ENCODE data around the gene RPRML.

Gene RPRML

GRCh38 chr17:46968896-46969295 is 10.2 kb downstream of the RPRML start:
- TF ChIP-seq CTCF (IDR thresholded peaks at IDR 0.05; ENCODE audit: borderline replicate concordance, extremely low read depth, low read length, poor library complexity, severe bottlenecking), result no peak
- no peak for TF ChIP-seq EZH2 (IDR thresholded peaks at IDR 0.05; ENCODE audit: borderline replicate concordance, low read depth, low read length, severe bottlenecking)

GRCh38 chr17:46968224-46968834 is 10.7 kb downstream of the RPRML start:
- H3K4me1 ChIP-seq (ENCODE audit: insufficient read depth, low read length), result no peaks in the 10 kb centered on the region
- H2AFZ ChIP-seq (ENCODE audit: low read depth, low read length), result no peak overlapping the region
- H3K27ac ChIP-seq (ENCODE audit: low read length), result no peak overlapping the region
- no peaks in the 10 kb centered on the region for H3K36me3 ChIP-seq (ENCODE audit: insufficient read depth, low read length)
- H4K20me1 ChIP-seq (ENCODE audit: insufficient read depth, low read length), result no peaks in the 10 kb centered on the region
- no peaks in the 10 kb centered on the region for H3K9me3 ChIP-seq (ENCODE audit: insufficient read depth, low read length, severe bottlenecking)
- TF ChIP-seq EZH2 (IDR thresholded peaks at IDR 0.05; ENCODE audit: borderline replicate concordance, low read depth, low read length, severe bottlenecking) (no peak), CTCF (IDR thresholded peaks at IDR 0.05; ENCODE audit: borderline replicate concordance, extremely low read depth, low read length, poor library complexity, severe bottlenecking) (no peak)
- H3K4me3 ChIP-seq (ENCODE audit: low read depth in 1 of 2, low read length in 2 of 2), result no peak overlapping the region
- H3K4me2 ChIP-seq (ENCODE audit: insufficient read depth, low read length), result no peak overlapping the region
- no peaks in the 10 kb centered on the region for H3K27me3 ChIP-seq (ENCODE audit: insufficient read depth, low read length, poor library complexity)
- DNase-seq (no peak), ATAC-seq (ENCODE audit: insufficient read depth, low read depth) (no peak)
- no peaks in the 10 kb centered on the region for H3K79me2 ChIP-seq (ENCODE audit: insufficient read depth, low read length)
- H3K9ac ChIP-seq (ENCODE audit: low read depth, low read length), result no peak overlapping the region

More at GRCh38 chr17:46968896-46969295, 10.2 kb downstream of the RPRML start:
- no peaks in the 10 kb centered on the region for H4K20me1 ChIP-seq (ENCODE audit: insufficient read depth, low read length)
- no peak overlapping the region for H3K27ac ChIP-seq (ENCODE audit: low read length)
- no peaks in the 10 kb centered on the region for H3K4me1 ChIP-seq (ENCODE audit: insufficient read depth, low read length)
- ATAC-seq (ENCODE audit: insufficient read depth, low read depth) (no peak), DNase-seq (no peak)
- H3K4me3 ChIP-seq (ENCODE audit: low read depth in 1 of 2, low read length in 2 of 2), result no peak overlapping the region
- H3K9me3 ChIP-seq (ENCODE audit: insufficient read depth, low read length, severe bottlenecking), result no peaks in the 10 kb centered on the region
- H2AFZ ChIP-seq (ENCODE audit: low read depth, low read length), result no peak overlapping the region
- H3K36me3 ChIP-seq (ENCODE audit: insufficient read depth, low read length), result no peaks in the 10 kb centered on the region
- H3K27me3 ChIP-seq (ENCODE audit: insufficient read depth, low read length, poor library complexity), result no peaks in the 10 kb centered on the region
- H3K4me2 ChIP-seq (ENCODE audit: insufficient read depth, low read length), result no peak overlapping the region
- H3K79me2 ChIP-seq (ENCODE audit: insufficient read depth, low read length), result no peaks in the 10 kb centered on the region
- no peak overlapping the region for H3K9ac ChIP-seq (ENCODE audit: low read depth, low read length)

GRCh38 chr17:46964315-46965265 is 14.5 kb downstream of the RPRML start:
- ATAC-seq (ENCODE audit: insufficient read depth, low read depth) (peak; percentile 71; the same call in 2 of the 3 replicates), DNase-seq (peak; percentile 45)
- Histone ChIP-seq H3K9me3 (ENCODE audit: insufficient read depth, low read length, severe bottlenecking) (no peaks in the 10 kb centered on the region), H3K4me2 (ENCODE audit: insufficient read depth, low read length) (no peak overlapping the region), H3K27ac (ENCODE audit: low read length) (no peak overlapping the region), H3K27me3 (ENCODE audit: insufficient read depth, low read length, poor library complexity) (no peaks in the 10 kb centered on the region), H3K36me3 (ENCODE audit: insufficient read depth, low read length) (no peaks in the 10 kb centered on the region), H2AFZ (ENCODE audit: low read depth, low read length) (no peak overlapping the region), H3K4me3 (ENCODE audit: low read depth in 1 of 2, low read length in 2 of 2) (no peak overlapping the region), H3K9ac (ENCODE audit: low read depth, low read length) (no peak overlapping the region), H3K4me1 (ENCODE audit: insufficient read depth, low read length) (no peaks in the 10 kb centered on the region), H3K79me2 (ENCODE audit: insufficient read depth, low read length) (no peaks in the 10 kb centered on the region), H4K20me1 (ENCODE audit: insufficient read depth, low read length) (no peaks in the 10 kb centered on the region)
- TF ChIP-seq CTCF (IDR thresholded peaks at IDR 0.05; ENCODE audit: borderline replicate concordance, extremely low read depth, low read length, poor library complexity, severe bottlenecking) (no peak), EZH2 (IDR thresholded peaks at IDR 0.05; ENCODE audit: borderline replicate concordance, low read depth, low read length, severe bottlenecking) (no peak)

Data from DND-41 (cell line).